ENCODE measurements around the gene GABRR3. TPM values are rescaled to one million over a fixed set of nuclear protein-coding genes. Genes with fewer than 3 reads are reported as not detected.

Gene GABRR3
- total RNA-seq, 2 donors from 2014 or later = not detected

GRCh38 chr3:97967966-97968365, 67.1 kb downstream of the GABRR3 start:
- ATAC-seq (no peak), DNase-seq (no peak)
- intact Hi-C loops (cut with DNase I) = loop anchor here in 1 of 2 donors (5.0 kb wide), 1 partner anchor 54 kb away; no protein-coding TSS in a partner anchor

DNA sequence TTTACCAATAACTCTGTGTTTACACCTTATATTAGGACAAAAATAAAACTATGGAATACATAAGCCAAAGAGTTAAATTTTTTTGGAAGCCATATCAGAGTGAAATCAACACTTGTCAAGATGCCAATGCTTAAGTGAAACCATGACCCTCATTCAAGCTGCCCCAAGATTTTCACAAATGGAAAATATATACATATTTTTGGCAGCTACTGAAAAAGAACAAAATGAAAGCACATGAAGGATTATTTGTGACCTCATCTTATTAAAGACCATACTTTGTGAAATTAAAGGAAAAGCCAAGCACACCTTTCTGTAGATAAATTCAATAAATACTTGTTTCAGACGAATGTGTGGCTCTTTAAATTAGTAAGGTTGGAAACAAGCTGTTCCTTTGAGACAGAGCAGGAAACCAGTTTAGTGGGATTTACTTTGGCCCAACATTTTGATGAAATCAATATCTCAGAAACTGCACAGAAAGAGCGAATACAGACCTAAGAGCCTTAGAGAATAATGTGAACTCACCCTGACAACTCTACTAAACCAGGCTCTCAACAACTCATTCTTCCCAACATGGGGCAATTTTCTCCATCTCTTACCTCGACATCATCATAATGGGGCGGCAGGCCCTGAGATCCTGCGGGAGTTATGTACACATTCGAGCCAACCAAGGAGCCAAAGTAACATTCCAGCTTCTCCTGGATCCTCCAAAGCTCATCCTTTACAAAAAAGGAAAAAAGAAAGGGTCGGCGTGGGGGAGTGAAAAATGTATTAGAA, 73.9 kb downstream of the GABRR3 start:
- ATAC-seq = no peak
- intact Hi-C loops (cut with DNase I) = no loop called here
- no peak for DNase-seq

DNA sequence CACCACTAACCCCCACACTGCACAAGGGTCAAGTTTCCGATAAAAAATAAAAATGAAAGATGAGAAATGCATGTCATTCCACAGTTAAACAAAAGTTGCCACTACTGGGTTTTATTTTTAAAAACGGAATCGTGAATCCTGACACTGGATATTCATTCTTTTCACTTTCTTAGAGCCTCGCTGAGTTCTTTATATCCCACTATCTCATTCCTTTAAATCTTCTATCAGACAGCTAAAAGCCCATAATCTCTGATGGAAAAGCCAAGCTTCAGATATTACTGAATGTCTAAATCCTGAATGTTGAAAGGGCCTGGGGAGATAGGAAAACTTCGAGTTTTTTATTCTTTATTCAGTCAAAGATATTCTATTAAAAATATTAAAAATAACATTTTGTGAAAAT, 74.6 kb downstream of the GABRR3 start:
- no peak for ATAC-seq
- no peak for DNase-seq
- intact Hi-C loops (cut with DNase I) = no loop called here

DNA sequence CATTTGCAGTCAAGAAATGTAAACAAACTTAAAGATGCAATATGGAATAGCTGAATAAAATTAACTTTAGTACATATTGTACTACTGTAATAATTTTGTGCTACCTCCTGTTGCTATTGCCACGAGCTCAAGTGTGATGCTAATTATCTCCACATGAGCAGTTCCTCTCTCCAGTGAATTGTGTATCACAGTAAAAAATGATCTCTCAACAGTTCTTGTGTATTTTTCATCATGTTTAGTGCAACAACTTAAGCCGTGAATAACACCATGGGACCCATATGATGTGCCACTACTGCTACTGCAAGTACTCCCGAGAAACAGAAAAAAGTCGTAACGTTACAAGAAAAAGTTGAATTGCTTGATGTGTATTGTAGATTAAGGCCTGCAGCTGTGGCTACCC, 75.2 kb downstream of the GABRR3 start:
- DNase-seq (no peak), ATAC-seq (no peak)
- intact Hi-C loops (cut with DNase I) = no loop called here

DNA sequence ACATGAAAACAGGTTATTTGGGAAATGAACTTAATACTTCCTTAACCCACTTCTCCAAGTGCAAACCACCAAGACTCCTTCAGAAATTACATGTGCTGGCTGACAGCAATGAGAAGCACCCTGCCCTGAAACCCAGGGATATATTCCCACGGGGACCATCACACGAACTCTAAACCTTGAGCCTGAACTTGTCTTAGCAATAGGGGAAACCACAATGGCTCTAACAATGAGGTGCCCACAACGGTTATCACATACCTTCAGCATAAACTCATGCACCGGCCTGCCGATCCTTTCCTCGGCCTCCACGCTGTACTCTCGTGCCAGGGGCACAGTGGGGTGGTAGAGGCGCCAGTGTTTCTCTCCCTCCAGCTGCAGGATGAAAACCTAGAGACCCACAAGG, 76.3 kb downstream of the GABRR3 start:
- no peak for ATAC-seq
- no peak for DNase-seq
- intact Hi-C loops (cut with DNase I) = no loop called here

DNA sequence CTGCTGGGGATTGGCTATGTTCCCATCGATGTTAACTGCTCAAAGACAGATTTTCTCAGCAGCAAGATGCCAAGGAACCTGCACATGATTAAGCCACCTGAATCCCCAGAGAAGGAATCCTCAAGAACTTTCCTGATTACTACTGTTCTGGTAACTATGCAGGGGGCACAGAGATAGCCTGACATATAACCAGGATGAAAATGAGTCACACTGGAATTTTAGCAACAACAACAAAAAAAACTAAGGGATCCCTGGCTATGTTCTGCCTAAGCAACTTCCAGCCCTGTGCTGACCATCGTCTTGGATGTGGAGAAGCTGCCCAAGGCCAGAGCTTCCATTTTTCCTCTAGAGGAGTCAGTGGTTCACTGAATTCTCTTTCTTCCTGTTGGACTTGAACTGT, 76.7 kb downstream of the GABRR3 start:
- no peak for ATAC-seq
- no peak for DNase-seq
- intact Hi-C loops (cut with DNase I) = no loop called here

DNA sequence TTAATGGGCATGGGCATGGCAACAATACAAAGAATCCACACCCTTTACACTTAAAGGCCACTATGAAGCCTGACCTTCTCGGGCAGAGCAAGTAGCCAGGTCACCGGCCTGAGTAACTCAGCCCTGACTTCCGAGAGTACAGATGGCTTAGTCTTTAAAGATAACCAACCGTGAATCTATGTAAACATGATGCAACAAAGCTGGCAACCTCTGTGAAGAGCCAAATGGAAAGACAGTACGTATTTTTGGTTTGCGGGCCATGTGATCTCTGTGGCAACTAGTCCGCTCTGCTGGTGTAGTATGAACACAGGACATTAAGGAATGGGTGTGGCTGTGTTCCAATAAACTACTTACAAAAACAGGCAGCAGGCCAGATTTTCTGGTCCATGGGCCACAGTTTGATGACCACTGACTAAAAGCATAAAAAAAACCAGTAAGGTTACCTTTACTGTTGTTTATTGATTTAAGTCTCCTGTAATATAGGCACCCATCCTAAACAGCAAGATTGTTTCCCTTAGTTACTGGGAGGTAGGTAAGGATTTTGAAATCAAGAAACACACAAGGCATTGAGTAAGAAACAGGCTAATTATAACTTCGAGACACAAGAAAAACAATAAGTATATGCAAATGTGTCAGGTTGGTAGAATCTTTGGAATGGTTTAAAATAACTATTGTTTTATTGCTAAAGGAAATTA, 77.4 kb downstream of the GABRR3 start:
- intact Hi-C loops (cut with DNase I) = no loop called here
- DNase-seq (no peak), ATAC-seq (no peak)

DNA sequence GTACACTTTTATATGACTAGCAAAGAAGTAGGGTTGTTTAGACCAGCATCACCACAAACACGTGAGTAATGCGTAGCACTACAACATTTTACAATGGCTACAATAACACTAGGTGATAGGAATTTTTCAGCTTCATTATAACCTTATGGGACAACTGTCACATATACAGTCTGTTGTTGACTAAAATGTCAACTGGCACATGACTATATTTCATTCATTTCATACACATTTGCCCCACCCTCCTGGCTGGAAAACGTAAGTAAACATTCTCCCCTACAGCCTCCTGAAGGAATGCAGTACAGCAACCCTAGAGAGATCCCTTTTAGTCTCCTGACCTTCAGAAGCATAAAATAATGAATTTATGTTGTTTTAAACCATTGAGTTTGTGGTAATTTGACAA, 79.1 kb downstream of the GABRR3 start:
- intact Hi-C loops (cut with DNase I) = no loop called here
- DNase-seq = no peak
- ATAC-seq = no peak

DNA sequence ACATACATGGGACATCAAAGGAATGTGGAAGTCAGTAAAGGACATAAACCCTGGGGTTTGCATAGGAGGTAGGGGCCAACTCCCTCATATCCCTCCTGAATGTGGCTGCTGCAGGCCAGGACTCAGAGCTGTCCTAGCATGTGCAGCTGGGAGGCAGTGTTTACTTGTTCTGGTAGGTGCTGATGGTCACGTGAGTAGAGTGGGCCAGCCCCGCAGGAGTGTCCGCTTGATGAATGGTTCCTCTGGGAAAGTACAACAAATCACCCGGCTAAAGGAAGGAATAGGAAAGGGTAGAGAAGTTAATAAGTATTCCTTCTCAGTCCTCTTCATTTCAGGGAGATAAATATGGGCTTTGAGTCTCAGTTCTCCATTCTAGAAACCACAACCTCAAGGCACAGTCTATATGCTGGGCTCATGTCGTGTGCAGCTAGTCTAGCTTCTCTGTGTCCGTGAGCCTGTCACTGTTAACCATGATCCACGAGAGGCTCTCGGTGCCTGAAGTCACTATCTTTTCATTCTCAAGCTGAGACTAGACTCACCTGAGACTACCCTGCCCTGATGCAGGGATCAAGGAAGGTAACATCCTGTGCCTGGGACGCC, 80.8 kb downstream of the GABRR3 start:
- DNase-seq = no peak
- intact Hi-C loops (cut with DNase I) = no loop called here
- no peak for ATAC-seq

DNA sequence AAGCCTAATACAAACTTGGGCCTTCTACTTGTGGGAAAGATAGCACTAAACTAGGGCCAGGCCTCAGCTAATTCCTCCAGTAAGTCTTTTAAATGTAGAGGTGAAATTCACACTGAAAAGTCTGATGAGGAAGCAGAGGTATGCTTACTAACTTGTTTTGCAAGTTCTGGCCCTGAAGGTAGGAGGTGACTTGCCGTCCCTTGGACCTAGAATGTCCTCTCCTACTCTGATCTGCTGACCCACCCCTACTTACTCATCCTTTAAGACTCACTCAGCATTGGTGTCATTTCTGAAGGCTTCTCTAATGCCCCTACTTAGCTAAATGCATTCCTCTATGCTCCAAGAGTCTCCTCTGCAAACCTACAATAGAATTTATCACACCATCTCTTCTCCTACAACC, 82.2 kb downstream of the GABRR3 start:
- DNase-seq = no peak
- no peak for ATAC-seq
- intact Hi-C loops (cut with DNase I) = no loop called here

- DNase-seq (peak; percentile 59), ATAC-seq (peak in 1 of 2 donors; percentile 88)
- intact Hi-C loops (cut with DNase I) = no loop called here
These were observed 82.8 kb downstream of the GABRR3 start for GRCh38 chr3:97952280-97952679.

- ATAC-seq = no peak
- intact Hi-C loops (cut with DNase I) = no loop called here
These were observed 84.8 kb downstream of the GABRR3 start for GRCh38 chr3:97950360-97950759.

DNA sequence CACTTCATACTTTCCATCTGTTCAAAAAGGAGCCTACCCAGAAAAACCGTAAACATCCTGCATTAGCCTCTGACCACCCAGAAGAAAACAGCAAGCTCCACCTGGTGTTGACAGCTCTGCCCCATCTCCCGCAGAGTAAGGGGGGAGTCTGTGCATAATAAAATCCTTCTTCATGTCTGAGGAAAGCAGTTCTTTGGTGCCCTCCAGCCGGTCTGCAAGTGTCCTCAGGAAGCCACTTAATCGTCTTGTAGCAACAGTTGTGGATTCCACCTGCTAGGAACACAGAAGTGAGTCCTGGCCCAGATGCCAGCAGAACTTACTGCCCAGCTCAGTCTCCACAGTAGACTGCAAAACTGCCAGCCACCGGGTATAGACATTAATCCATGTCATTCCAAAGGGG, 85.4 kb downstream of the GABRR3 start:
- intact Hi-C loops (cut with DNase I) = no loop called here
- DNase-seq = no peak
- no peak for ATAC-seq

More at GRCh38 chr3:97950360-97950759, 84.8 kb downstream of the GABRR3 start:
- DNase-seq = no peak

DNA sequence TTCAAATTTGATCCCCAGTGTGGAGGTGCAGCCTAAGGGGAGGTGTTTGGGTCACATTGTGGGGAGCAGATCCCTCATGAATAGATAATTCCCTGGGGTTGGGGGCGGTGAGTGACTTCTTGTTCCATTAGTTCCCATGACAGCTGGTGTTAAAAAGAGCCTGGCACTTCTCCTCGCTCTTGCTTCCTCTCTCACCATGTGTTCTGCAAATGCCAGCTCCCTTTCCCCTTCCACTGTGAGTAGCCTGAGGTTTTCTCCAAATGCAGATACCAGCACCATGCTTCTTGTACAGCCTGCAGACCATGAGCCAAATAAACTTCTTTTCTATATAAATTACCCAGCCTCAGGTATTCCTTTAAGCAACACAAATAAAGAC, 86.0 kb downstream of the GABRR3 start:
- ATAC-seq (no peak), DNase-seq (no peak)
- intact Hi-C loops (cut with DNase I) = no loop called here

DNA sequence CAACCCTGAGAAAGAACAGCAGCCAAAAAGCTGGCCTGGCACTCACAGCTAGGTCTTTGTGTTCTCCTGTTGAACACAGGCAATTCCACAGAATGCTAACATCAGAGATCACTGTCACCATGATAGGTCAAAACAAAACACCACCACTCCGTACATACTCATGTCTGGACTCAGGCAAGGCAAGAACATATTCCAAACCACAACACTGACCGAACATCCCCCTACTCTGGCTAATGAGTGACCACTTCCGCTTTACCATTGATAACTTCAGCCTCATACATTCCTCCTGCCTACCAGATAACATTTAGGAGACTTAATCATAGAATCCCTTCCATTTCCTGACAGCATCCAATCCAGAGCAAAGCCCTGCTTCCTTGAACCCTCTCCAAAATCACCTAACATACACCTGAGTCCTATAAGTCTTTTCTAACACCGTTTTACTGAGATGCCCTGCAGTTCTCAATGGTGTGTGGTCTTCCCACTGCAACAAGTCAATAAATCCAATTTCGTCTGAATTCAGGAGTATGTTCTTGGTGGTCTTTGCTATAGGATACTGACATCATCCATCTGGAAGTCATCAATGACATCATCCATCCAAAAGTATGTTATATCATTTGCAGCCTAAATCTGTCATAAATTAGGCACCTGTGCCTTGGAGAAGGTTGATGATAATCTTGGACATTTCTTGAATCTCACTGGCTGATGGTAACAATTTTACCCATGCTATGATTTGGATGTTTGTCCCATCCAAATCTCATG, 86.6 kb downstream of the GABRR3 start:
- DNase-seq = no peak
- intact Hi-C loops (cut with DNase I) = no loop called here
- no peak for ATAC-seq

GRCh38 chr3:97942801-97943546, 92.1 kb downstream of the GABRR3 start:
- DNase-seq (no peak), ATAC-seq (no peak)
- intact Hi-C loops (cut with DNase I) = no loop called here

GRCh38 chr3:97940034-97940433, 95.1 kb downstream of the GABRR3 start:
- no peak for ATAC-seq

DNA sequence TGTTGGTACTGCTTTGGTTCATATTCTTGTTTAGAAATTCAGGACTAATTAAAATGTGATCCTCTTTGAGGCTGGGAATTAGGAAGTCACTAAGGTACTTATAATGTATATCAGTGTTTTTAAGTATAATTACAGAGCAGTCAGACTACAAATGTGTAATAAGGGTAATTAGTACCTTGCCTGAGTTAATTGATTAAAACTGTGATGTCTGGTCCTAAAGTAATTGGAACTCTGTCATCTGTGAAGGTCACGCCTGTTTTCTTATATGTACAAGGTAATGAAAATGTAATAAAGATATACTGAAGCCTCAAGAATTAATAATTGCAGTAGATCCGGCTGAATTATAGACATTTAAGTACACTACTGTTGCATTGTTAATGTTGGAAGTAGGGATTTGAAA, 95.7 kb downstream of the GABRR3 start:
- ATAC-seq (no peak), DNase-seq (no peak)
- intact Hi-C loops (cut with DNase I) = no loop called here

More at GRCh38 chr3:97940034-97940433, 95.1 kb downstream of the GABRR3 start:
- no peak for DNase-seq
- intact Hi-C loops (cut with DNase I) = no loop called here

DNA sequence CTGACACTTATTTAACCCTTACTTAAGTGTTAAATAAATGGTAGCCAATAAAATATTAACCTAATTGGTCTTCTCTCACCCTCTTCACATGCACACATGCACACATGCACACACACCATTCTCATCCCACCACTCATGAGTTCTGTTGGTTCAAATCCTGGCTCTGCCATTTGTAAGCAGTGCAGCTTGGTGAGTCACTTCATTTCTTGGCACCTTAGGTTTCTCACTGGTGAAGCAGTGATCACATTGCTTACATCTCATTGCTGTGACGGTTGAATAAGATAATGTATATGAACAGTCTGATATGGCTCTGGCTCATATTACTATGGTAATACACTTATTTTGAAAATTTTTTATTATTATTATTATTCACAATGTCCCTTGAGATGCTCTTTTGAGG, 96.7 kb downstream of the GABRR3 start:
- ATAC-seq = no peak
- intact Hi-C loops (cut with DNase I) = no loop called here
- no peak for DNase-seq
